HG02798 (cell line): ENCODE measurements around the gene RAI2.
"Not testable (repeated sequence)": the region's sequence is repeated elsewhere in the genome, so short reads cannot be mapped to it uniquely, and the experiment has no call there.

Source experiments
- ATAC-seq: cut with Tn5 transposase; IDR thresholded peaks from one replicate; pipeline ENCODE4 v1.9.1; 2021; ENCODE audit warnings: mild to moderate bottlenecking; ENCODE audit not compliant: unreplicated experiment, poor library complexity

The RAI2 gene

DNA sequence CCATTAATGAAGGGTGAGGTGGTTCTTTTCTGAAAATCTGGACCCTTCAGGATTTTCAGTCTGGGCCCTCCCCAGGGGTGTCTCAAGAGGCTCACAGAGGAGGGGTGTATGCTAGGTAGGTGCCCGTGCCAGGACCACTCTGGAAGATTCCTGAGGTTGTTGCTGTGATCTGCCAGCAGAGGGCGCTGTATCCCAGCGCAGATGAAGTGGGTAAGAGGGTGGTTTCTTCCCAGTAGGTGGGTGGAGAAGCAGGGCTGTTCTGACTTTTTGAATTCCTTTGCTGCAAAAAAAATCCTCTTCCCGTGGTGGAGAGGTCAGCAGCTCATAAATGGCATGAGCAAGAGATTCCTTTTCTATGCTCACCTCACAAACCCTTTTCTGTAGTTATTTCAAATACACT lies 72.7 kb downstream of the RAI2 start:
- ATAC-seq, result no peak

DNA sequence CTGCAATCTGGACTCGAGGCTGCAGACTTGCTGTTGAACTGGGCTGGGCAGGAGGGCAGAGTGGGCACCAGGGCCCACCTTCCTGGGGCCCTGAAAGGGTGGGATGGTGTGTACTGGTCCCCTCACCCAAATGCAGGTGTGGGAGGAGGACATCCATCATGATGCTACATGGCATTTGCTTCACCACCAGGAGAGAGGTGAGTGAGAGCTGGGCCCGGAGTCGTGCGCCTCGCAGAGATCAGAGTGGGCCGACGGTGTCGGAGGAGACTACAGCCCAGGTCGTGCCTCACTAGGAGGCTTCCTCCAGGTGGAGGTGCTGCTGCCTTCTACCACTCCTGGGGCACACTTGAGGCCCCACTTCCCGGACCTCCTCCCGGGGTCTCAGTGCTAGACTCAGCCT lies 73.5 kb downstream of the RAI2 start:
- no peak for ATAC-seq

- ATAC-seq, result not testable (repeated sequence)
These were observed 74.3 kb downstream of the RAI2 start for GRCh38 chrX:17786554-17787347.

GRCh38 chrX:17779434-17779833 lies 81.7 kb downstream of the RAI2 start:
- no peak for ATAC-seq

- ATAC-seq, result no peak
These were observed 82.1 kb downstream of the RAI2 start for GRCh38 chrX:17778997-17779396.

GRCh38 chrX:17774053-17774452 lies 87.0 kb downstream of the RAI2 start:
- ATAC-seq, result no peak

DNA sequence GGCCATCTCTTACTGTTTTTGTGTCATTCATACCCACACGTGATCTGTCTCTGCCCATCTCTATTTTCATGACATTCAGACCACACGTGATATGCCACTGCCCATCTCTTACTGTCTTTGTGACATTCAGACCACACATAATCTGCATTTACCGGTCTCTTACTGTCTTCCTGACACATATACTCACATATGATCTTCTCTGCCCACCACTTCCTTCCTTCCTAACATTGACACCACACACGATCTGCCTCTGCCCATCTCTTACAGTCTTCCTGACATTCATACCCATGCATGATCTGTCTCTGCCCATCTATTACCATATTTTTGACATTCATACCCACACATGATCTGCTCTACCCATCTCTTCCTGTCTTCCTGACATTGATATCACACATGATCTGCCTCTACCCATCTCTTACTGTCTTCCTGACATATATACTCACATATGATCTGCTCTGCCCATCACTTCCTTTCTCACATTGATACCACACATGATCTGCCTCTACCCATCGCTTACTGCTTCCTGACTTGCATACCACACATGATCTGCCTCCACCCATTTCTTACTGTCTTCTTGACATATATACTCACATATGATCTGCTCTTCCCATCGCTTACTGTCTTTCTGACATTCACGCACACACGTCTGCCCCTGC lies 87.7 kb downstream of the RAI2 start:
- no peak for ATAC-seq

DNA sequence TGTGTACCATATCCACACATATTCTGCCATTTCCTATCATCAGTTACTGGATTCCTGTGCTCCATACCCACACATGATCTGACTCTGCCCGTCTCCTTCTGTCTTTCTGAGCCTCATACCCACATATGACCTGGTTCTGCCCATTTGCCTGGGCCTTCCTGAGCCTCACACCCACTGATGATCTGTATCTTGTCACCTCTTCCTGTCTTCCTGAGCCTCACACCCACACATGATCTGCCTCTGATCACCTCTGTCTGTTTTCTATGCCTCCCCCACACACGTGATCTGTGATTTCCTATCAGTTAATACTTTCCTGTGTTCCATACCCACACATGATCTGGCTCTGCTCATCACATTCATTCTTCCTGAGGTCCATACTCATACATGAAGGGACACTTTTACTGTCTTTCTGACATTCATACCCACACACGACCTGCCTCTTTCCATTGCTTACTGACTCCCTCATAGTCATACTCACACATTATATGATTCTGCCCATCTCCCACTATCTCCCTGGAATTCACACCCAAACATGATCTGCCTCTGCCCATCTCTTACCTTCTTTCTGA lies 91.3 kb downstream of the RAI2 start:
- no peak for ATAC-seq

GRCh38 chrX:17768997-17769396 lies 92.1 kb downstream of the RAI2 start:
- no peak for ATAC-seq

DNA sequence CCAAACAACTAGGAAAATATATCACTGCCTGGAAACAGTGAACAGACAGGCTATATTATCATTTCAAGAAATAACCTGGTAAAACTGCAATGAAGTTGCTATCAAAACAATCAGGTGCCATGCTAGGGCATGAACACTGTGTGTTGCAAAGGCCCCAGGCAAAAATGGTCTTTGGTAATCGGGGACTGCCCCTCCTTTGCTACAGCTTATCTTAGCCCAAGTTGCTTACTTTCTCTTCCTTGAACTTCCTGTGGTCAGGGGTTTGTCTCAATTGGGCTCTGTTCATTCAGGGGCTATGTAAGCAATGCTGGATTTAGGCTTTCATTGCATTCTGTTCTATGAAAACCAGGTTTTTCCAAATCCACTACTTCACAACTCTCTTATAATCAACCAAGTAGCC lies 93.4 kb downstream of the RAI2 start:
- ATAC-seq, result no peak

- no peak for ATAC-seq
These were observed 101.1 kb downstream of the RAI2 start for GRCh38 chrX:17759990-17760389.

GRCh38 chrX:17758382-17758781 lies 102.7 kb downstream of the RAI2 start:
- ATAC-seq, result peak; percentile 59

GRCh38 chrX:17750436-17750835 lies 110.7 kb downstream of the RAI2 start:
- ATAC-seq, result no peak
